Suppressor macrophage treated with lipopolysaccharide for 4 hours (primary cell): ENCODE measurements around the gene EIF4B.

Experiments
- DNase-seq: peaks from one replicate; pipeline ENCODE4 v3.0.0-alpha.2; 2020

Gene EIF4B

DNA sequence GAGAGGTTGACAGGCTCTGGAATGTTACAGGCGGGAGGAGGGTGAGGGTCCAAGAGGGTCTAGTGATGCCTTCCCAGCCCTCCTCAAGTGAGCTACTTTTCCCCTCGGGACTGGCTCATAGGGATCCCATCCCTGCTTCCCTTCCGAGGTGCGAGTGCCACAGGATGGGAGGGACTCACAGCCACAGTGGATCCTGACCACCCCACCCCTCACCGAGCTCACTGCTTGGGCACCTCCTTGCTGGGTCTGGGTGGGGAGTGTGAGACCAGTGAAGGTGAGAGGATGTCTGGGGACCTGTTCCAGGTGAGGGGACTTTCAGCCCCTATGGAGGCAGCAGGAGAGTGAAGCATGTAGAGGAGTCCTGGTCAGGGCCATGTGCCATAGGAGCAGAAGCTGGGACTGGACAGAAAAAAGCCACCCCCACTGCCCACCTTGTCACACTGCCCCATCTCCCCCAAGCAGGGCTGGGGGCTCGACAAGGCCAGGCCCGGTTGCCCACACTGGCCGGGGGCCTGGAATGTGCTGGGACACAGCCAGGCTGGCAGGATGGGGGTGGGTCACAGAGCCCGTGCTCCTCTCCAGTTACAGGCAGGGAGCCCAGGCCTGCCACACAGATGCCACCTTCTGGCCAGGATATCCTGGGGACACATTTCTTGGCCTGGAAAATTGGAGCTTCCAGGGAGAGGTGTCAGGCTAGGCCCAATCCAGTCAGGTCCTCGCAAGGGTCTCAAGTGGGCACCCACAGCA, 42.0 kb downstream of the EIF4B start:
- DNase-seq: no peak

- DNase-seq: no peak
Observed at GRCh38 chr12:53048780-53049401, 42.6 kb downstream of the EIF4B start.

DNA sequence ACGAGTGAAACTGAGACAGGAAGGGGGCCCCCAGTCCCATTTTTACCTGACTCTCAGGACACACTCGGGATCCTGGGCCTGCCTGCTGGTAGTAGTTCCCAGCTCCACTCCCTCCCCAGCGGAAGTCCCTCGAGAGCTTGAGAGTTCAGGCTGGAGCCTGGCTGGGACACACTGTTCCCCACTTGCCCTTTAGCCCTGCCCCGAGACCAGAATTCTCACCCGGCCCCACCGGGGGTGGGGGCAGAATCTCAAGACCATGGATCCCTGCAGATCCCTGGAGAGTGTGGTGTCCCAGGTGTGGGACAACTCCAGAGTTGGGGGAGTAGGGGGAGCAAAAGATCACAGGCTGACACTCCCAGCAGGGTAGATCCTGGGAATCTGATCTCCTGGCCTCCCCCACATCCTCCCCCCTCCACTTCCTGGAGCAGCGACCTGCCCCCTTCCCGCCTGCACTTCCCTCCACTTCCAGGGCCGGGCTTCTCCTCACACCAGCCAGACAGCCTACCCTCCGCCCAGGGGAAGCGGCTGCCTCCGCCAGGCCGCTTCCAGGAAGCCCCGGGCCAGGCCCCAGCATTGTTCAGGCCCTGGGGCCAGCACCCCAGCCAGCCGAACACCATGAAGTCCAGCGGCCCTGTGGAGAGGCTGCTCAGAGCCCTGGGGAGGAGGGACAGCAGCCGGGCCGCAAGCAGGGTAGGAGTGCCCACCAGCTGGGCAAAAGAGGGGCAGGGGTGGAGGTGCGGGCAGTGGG, 43.5 kb downstream of the EIF4B start, which contains the start of gene TNS2:
Gene TNS2 (plus strand): TSS at position 495 of the 748 bp plus-strand sequence. CDS start 121 bp downstream, at position 616.
- no peak for DNase-seq

DNA sequence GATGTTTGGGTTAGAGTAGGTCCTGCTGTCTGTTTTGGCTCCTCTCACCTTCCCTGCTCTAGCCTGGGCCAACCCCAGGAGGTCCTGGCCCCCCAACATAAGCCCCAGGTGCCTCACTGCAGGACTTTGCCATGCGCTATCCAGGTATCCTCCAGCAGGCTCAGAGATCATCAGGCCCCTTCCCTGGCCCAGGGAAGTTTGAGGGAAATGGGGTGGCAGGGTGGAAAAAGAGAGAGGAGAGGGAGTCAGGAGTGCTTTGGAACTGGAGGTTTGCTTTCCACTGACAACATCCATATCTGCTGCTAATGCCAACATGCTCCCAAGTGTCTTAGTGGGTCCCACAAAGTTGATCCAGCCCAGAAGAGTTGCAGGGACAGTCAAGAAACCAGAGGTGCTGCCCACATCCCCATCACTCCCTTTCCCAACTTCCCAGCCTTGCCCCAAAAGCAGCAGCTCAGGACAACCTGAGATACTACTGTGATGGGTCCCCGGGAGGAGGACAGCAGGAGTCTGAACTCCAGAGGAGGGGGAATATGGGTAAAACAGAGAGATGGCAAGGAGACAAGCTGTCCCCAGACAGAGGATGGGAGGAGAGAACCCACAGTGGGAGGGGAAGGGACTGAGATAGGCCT, 44.3 kb downstream of the EIF4B start:
- DNase-seq: no peak

DNA sequence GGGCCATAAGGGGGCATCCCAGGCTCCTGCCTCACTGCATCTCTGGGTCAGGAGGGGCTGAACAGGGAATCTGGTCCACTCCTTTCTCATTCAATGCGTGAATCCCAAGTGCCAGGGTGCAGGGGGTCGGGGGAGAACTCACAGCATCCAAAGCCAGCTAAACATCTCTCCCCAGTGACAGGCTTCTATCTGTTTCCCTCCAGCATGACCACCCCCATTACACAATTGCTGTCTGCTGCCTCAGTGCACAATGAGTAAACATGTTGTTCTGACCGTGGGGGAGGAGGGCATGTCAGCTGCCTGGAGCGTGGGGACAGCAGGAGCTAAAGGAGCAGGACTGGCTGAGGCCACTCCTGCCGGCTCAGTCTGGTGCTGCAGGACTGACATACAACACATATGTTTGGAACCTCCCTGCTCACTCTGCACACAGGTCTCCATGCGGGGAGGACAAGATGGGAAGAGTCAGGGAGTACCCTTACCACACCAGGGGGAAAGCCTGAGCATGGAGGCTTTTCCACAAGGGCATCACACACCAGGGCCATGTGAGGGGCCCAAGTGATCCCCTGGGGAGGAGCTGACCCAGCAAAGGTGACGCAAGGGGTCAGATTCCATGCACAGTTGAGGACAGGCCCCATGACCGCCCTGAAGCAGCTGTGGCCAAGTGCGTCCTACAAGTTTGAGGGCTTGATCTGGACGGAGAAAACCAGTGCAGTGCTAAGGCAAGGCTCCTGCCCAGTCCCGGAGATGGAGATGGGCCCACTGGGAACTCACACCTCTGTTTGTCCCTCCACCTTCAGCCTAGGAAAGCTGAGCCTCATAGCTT, 45.0 kb downstream of the EIF4B start:
- peak; percentile 66 for DNase-seq

- DNase-seq: no peak
Observed at GRCh38 chr12:53051881-53052412, 45.7 kb downstream of the EIF4B start.

GRCh38 chr12:53052419-53053217, 46.4 kb downstream of the EIF4B start:
- DNase-seq: no peak

GRCh38 chr12:53053218-53054111, 47.2 kb downstream of the EIF4B start:
- DNase-seq: peak; percentile 50

- DNase-seq: peak; percentile 92
Observed at GRCh38 chr12:53054112-53054878, 48.0 kb downstream of the EIF4B start.

- no peak for DNase-seq
Observed at GRCh38 chr12:53055471-53056266, 49.4 kb downstream of the EIF4B start.

GRCh38 chr12:53056296-53056695, 50.0 kb downstream of the EIF4B start:
- no peak for DNase-seq

GRCh38 chr12:53056901-53057300, 50.6 kb downstream of the EIF4B start:
- DNase-seq: no peak

DNA sequence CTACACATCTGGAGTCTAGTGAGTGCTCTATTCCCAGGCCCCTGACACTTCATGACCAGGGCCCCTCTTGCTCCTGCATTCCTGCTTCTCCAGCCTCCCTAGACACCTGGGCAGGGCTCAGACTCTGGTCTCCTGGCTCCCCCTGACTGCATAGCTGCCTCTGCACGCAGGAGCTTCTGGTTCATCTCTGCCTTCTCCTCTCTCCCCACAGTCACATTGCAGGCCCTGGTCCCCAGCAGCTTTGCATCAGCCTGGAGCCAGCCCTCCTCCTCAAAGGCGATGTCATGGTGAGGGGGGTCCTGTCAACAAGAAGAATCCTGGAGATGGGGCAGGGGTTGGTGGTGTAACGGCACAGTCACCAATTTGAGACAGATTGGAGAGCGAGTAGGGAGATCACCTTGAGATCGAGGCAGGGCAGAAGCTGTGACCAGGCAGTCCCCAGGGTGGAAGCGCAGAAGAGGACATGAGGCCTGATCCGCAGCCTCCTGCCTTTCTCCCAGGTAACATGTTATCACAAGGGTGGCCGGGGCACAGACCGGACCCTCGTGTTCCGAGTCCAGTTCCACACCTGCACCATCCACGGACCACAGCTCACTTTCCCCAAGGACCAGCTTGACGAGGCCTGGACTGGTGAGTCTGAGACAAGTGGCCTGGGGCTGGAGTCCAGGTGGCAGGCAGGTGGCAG, 51.7 kb downstream of the EIF4B start:
- DNase-seq: no peak

DNA sequence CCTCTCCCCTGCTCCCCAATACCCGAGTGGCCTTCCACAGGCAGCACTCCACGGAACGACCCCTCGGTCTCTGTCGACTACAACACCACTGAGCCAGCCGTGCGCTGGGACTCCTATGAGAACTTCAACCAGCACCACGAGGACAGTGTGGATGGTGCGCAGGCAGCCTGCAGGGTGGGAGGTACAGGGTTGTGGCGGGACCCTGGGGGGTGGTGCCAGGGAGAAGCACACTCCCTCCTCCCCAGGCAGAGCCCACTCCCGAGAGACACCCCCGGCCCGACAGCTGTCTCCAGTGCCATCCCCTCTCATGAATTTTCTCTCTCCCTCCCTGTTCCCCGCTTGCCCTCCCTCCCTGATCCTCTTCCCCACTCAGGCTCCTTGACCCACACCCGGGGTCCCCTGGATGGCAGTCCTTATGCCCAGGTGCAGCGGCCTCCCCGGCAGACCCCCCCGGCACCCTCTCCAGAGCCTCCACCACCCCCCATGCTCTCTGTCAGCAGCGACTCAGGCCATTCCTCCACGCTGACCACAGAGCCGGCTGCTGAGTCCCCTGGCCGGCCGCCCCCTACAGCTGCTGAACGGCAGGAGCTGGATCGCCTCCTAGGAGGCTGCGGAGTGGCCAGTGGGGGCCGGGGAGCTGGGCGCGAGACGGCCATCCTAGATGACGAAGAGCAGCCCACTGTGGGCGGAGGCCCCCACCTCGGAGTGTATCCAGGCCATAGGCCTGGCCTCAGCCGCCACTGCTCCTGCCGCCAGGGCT, 52.6 kb downstream of the EIF4B start:
- no peak for DNase-seq

GRCh38 chr12:53059434-53060063, 53.3 kb downstream of the EIF4B start:
- DNase-seq: no peak

DNA sequence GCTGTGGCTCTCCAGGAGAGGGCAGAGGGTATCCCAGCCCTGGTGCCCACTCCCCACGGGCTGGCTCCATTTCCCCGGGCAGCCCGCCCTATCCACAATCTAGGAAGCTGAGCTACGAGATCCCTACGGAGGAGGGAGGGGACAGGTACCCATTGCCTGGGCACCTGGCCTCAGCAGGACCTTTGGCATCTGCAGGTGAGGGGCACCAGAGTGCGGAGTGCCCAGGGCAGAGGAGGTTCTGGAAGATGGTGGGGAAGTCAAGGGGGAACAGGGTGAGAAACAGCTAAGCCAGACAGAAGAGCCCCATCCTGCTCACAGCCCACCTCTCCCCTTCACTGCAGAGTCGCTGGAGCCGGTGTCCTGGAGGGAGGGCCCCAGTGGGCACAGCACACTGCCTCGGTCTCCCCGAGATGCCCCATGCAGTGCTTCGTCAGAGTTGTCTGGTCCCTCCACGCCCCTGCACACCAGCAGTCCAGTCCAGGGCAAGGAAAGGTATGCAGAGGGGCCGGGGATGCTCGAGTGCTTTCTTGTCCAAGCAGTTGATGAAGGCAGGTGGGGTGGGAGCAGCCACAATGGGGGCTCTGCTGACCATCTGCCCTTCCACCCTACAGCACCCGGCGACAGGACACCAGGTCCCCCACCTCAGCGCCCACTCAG, 53.9 kb downstream of the EIF4B start:
- no peak for DNase-seq
